GM23338 (cell line): Measurements from ENCODE around the gene MED1. TPM values are rescaled to one million over a fixed set of nuclear protein-coding genes. Genes with fewer than 3 reads are reported as not detected.
"Not testable (repeated sequence)": the region's sequence is repeated elsewhere in the genome, so short reads cannot be mapped to it uniquely, and the experiment has no call there.

Experiments
- ATAC-seq: fragments of 200-7000 bp; cut with Tn5 transposase; 3 replicates; pipeline ENCODE4 v1.9.1; 2020
- DNase-seq: peaks from one replicate; pipeline ENCODE4 v3.0.0-alpha.2; 2015; ENCODE audit warnings: low spot score
- H2AFZ ChIP-seq: fragments of 200-600 bp; sonication (generic); 2 replicates; pipeline ENCODE4 v1.8.0; 2016; ENCODE audit warnings: antibody characterized with exemption, mild to moderate bottlenecking, moderate library complexity
- H3F3A ChIP-seq: fragments of 200-600 bp; sonication (generic); replicated peaks from 2 replicates; pipeline ENCODE4 v1.8.0; 2017; ENCODE audit warnings: antibody characterized with exemption, mixed run types, low read depth
- H3K27ac ChIP-seq: fragments of 200-600 bp; sonication (generic); 2 replicates; pipeline ENCODE4 v1.6.1; 2016; ENCODE audit warnings: low read depth
- H3K27me3 ChIP-seq: fragments of 200-600 bp; sonication (generic); 2 replicates; pipeline ENCODE4 v1.8.0; 2016; ENCODE audit warnings: mild to moderate bottlenecking, mixed run types, moderate library complexity; ENCODE audit not compliant: insufficient read depth
- H3K36me3 ChIP-seq: fragments of 200-600 bp; sonication (generic); 2 replicates; pipeline ENCODE4 v1.8.0; 2016; ENCODE audit warnings: mild to moderate bottlenecking; ENCODE audit not compliant: insufficient read depth
- H3K4me1 ChIP-seq: fragments of 200-600 bp; sonication (generic); 2 replicates; pipeline ENCODE4 v1.8.0; 2016; ENCODE audit warnings: mild to moderate bottlenecking, moderate library complexity; ENCODE audit not compliant: insufficient read depth
- H3K4me2 ChIP-seq: fragments of 200-600 bp; sonication (generic); 2 replicates; pipeline ENCODE4 v1.7.1; 2017; ENCODE audit warnings: mixed run types
- H3K4me3 ChIP-seq: fragments of 200-600 bp; sonication (generic); 2 replicates; pipeline ENCODE4 v1.6.1; 2016; ENCODE audit warnings: mixed run types
- H3K79me2 ChIP-seq: fragments of 200-600 bp; sonication (generic); replicated peaks from 2 replicates; pipeline ENCODE4 v1.8.0; 2017; ENCODE audit warnings: mild to moderate bottlenecking; ENCODE audit not compliant: insufficient read depth
- H3K9me2 ChIP-seq: fragments of 200-600 bp; sonication (generic); 2 replicates; pipeline ENCODE4 v1.8.0; 2017; ENCODE audit not compliant: insufficient read depth
- H4K20me1 ChIP-seq: fragments of 200-600 bp; sonication (generic); replicated peaks from 2 replicates; pipeline ENCODE4 v1.8.0; 2017; ENCODE audit warnings: mild to moderate bottlenecking; ENCODE audit not compliant: insufficient read depth
- H3K27ac Mint-ChIP-seq: 2 replicates; pipeline ENCODE4 v1.8.0; 2020; ENCODE audit warnings: inconsistent platforms, mild to moderate bottlenecking, moderate library complexity, mixed read lengths
- H3K27me3 Mint-ChIP-seq: 3 replicates; pipeline ENCODE4 v1.8.0; 2022; ENCODE audit warnings: low read depth, mild to moderate bottlenecking, moderate library complexity, mixed read lengths, inconsistent platforms; ENCODE audit not compliant: insufficient read depth, poor library complexity
- H3K36me3 Mint-ChIP-seq: 3 replicates; pipeline ENCODE4 v1.8.0; 2021; ENCODE audit warnings: low read depth, mild to moderate bottlenecking, inconsistent platforms, moderate library complexity, mixed read lengths
- H3K4me1 Mint-ChIP-seq: 3 replicates; pipeline ENCODE4 v1.8.0; 2020; ENCODE audit warnings: mild to moderate bottlenecking, inconsistent platforms, mixed read lengths
- H3K4me3 Mint-ChIP-seq: 3 replicates; pipeline ENCODE4 v1.8.0; 2021; ENCODE audit warnings: moderate library complexity, mild to moderate bottlenecking, inconsistent platforms, mixed read lengths
- H3K9me3 Mint-ChIP-seq: 3 replicates; pipeline ENCODE4 v1.8.0; 2020; ENCODE audit warnings: moderate library complexity, mild to moderate bottlenecking, inconsistent platforms, mixed read lengths
- CREB1 ChIP-seq: fragments of 250-450 bp; sonication (Bioruptor Pico); IDR thresholded peaks from 2 replicates; pipeline ENCODE4 v1.5.0; 2020; ENCODE audit warnings: low read depth, mild to moderate bottlenecking, moderate library complexity
- ETS1 ChIP-seq: IDR thresholded peaks from 2 replicates; pipeline ENCODE4 v1.6.1; 2016; ENCODE audit warnings: antibody characterized with exemption
- EZH2 ChIP-seq: fragments of 200-600 bp; sonication (generic); IDR thresholded peaks from one replicate; pipeline ENCODE4 v1.8.0; 2017; ENCODE audit warnings: antibody characterized with exemption, mild to moderate bottlenecking, low read depth; ENCODE audit not compliant: unreplicated experiment
- EZH2phosphoT487 ChIP-seq: fragments of 200-600 bp; sonication (generic); IDR thresholded peaks from one replicate; pipeline ENCODE4 v1.8.1; 2018; ENCODE audit warnings: antibody characterized with exemption; ENCODE audit not compliant: unreplicated experiment
- JUNB ChIP-seq: IDR thresholded peaks from one replicate; pipeline ENCODE4 v1.6.1; 2016; ENCODE audit warnings: antibody characterized with exemption; ENCODE audit not compliant: unreplicated experiment
- STAT1 ChIP-seq: IDR thresholded peaks from one replicate; pipeline ENCODE4 v1.6.1; 2016; ENCODE audit warnings: antibody characterized with exemption; ENCODE audit not compliant: unreplicated experiment
- ZNF114 ChIP-seq: fragments of 250-450 bp; sonication (Bioruptor Pico); IDR thresholded peaks from 2 replicates; pipeline ENCODE4 v1.5.0; 2020; ENCODE audit warnings: mild to moderate bottlenecking, moderate library complexity
- ZNF331 ChIP-seq: fragments of 250-450 bp; sonication (Bioruptor Pico); IDR thresholded peaks from 2 replicates; pipeline ENCODE4 v1.5.0; 2020; ENCODE audit warnings: low read depth, mild to moderate bottlenecking, moderate library complexity
- ZNF462 ChIP-seq: fragments of 250-450 bp; sonication (Bioruptor Pico); IDR thresholded peaks from 2 replicates; pipeline ENCODE4 v1.5.0; 2020; ENCODE audit warnings: mild to moderate bottlenecking, moderate library complexity
- polyA plus RNA-seq: library from polyadenylated mRNA; unstranded; fragments of >200 nt; fragmentation: Nextera tagmentation; extraction: Ambion mirVana; gene quantifications from 2 replicates; pipeline ENCODE4 v1.2.1, GENCODE V29; 2016
- total RNA-seq: library from RNA; depleted of rRNA; stranded (reverse); fragments of >200 nt; shearing (Covaris generic); gene quantifications from 2 replicates; pipeline ENCODE4 v1.2.3, GENCODE V29; 2014
- TF ChIP-seq, protein P1 (sequence below), 2 experiments: fragments of 200-600 bp in 1 of 2; sonication (generic) in 1 of 2; conservative IDR thresholded peaks; 2 replicates each; pipeline versions ENCODE4 v1.5.1 to v1.6.1; 2016 to 2017; ENCODE audit warnings: antibody characterized with exemption in 2 of 2, low read depth in 2 of 2, mild to moderate bottlenecking in 2 of 2, moderate library complexity in 1 of 2

Gene MED1
- total and polyA plus RNA-seq, 2 experiments from 2014 or later, result 19.0 to 42.3 TPM

DNA sequence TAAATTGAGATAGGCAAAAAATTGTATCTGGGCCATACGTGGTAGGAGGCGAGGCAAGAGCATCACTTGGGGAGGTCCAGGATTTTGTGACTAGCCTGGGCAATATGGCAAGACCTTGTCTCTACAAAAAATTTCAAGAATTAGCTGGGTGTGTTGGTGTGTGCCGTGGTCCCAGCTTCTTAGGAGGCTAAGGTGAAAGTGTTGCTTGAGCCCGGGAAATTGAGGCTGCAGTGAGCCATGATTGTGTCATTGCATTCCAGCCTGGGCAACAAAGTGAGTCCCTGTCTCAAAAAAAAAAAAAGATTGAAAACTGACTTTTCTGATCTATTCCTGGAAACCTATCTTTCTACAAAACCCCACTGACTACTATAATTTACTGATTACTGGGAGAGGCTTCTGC lies 36.9 kb upstream of the MED1 start (continued):
- TF ChIP-seq ZNF462 (no peak), ETS1 (no peak), STAT1 (no peak)

GRCh38 chr17:39487490-39487889 lies 36.4 kb upstream of the MED1 start:
- not testable (repeated sequence) for H3K27me3 Mint-ChIP-seq, H3K4me1 Mint-ChIP-seq, H3K4me3 ChIP-seq, H3K9me2 ChIP-seq, H3K4me3 Mint-ChIP-seq, ATAC-seq, DNase-seq, H3K27me3 ChIP-seq, H3F3A ChIP-seq, H3K27ac Mint-ChIP-seq, H3K4me1 ChIP-seq, H2AFZ ChIP-seq, H3K27ac ChIP-seq, H3K9me3 Mint-ChIP-seq, H3K4me2 ChIP-seq, H3K79me2 ChIP-seq
- Histone ChIP-seq H3K36me3 (peaks cover 20% of the 10 kb centered on the region), H4K20me1 (peaks cover 13% of the 10 kb centered on the region)
- peaks cover 17% of the 10 kb centered on the region for H3K36me3 Mint-ChIP-seq

GRCh38 chr17:39486242-39486641 lies 35.2 kb upstream of the MED1 start:
- H3K36me3 ChIP-seq, result peaks cover 13% of the 10 kb centered on the region
- no peaks in the 10 kb centered on the region for H3K4me1 Mint-ChIP-seq
- H2AFZ ChIP-seq, result no peak overlapping the region
- no peak overlapping the region for H3K4me3 Mint-ChIP-seq
- H3K27me3 ChIP-seq, result no peaks in the 10 kb centered on the region
- H3F3A ChIP-seq, result no peaks in the 10 kb centered on the region
- H3K9me2 ChIP-seq, result no peaks in the 10 kb centered on the region
- peaks cover 13% of the 10 kb centered on the region for H4K20me1 ChIP-seq
- H3K27ac Mint-ChIP-seq, result no peak overlapping the region
- H3K36me3 Mint-ChIP-seq, result peaks cover 13% of the 10 kb centered on the region
- 0 out of 2 replicates have a peak overlapping the region, but pooled peaks have one; percentile 50 for H3K27ac ChIP-seq
- H3K4me1 ChIP-seq, result no peaks in the 10 kb centered on the region
- ATAC-seq (no peak), DNase-seq (no peak)
- peaks cover 2% of the 10 kb centered on the region for H3K27me3 Mint-ChIP-seq
- H3K79me2 ChIP-seq, result peaks cover 11% of the 10 kb centered on the region; the same call in 1 of the 2 replicates
- no peak overlapping the region for H3K4me3 ChIP-seq
- no peak overlapping the region for H3K4me2 ChIP-seq
- no peaks in the 10 kb centered on the region for H3K9me3 Mint-ChIP-seq
- TF ChIP-seq EZH2 (no peak), JUNB (no peak), ZNF114 (CRISPR knock-in tag) (no peak), ZNF331 (CRISPR knock-in tag) (no peak), STAT1 (no peak), EZH2phosphoT487 (no peak), CREB1 (CRISPR knock-in tag) (no peak), ETS1 (no peak)
- TF ChIP-seq, protein P1, sequence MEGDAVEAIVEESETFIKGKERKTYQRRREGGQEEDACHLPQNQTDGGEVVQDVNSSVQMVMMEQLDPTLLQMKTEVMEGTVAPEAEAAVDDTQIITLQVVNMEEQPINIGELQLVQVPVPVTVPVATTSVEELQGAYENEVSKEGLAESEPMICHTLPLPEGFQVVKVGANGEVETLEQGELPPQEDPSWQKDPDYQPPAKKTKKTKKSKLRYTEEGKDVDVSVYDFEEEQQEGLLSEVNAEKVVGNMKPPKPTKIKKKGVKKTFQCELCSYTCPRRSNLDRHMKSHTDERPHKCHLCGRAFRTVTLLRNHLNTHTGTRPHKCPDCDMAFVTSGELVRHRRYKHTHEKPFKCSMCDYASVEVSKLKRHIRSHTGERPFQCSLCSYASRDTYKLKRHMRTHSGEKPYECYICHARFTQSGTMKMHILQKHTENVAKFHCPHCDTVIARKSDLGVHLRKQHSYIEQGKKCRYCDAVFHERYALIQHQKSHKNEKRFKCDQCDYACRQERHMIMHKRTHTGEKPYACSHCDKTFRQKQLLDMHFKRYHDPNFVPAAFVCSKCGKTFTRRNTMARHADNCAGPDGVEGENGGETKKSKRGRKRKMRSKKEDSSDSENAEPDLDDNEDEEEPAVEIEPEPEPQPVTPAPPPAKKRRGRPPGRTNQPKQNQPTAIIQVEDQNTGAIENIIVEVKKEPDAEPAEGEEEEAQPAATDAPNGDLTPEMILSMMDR (conservative IDR thresholded peaks at IDR 0.05; ENCODE audit: low read depth in 2 of 2), result no peak
